Uterus (tissue), 2 donors: ENCODE measurements around the gene INPP5A.

Experiments used
- POLR2A ChIP-seq, 2 donors: fragments of 450-650 bp; IDR thresholded peaks; one replicate each; pipeline ENCODE4 v1.6.1; 2016; ENCODE audit warnings: antibody characterized with exemption in 2 of 2, mild to moderate bottlenecking in 1 of 2, moderate library complexity in 1 of 2
- TF ChIP-seq, protein P1 (sequence below), 4 experiments: fragments of 200-600 bp in 2 of 4; fragments of 450-650 bp in 2 of 4; sonication (generic) in 2 of 4; IDR thresholded peaks; one replicate each; pipeline ENCODE4 v1.5.1; 2016 to 2019; ENCODE audit warnings: antibody characterized with exemption in 4 of 4, mild to moderate bottlenecking in 2 of 4, moderate library complexity in 1 of 4

- TF ChIP-seq, protein P1, sequence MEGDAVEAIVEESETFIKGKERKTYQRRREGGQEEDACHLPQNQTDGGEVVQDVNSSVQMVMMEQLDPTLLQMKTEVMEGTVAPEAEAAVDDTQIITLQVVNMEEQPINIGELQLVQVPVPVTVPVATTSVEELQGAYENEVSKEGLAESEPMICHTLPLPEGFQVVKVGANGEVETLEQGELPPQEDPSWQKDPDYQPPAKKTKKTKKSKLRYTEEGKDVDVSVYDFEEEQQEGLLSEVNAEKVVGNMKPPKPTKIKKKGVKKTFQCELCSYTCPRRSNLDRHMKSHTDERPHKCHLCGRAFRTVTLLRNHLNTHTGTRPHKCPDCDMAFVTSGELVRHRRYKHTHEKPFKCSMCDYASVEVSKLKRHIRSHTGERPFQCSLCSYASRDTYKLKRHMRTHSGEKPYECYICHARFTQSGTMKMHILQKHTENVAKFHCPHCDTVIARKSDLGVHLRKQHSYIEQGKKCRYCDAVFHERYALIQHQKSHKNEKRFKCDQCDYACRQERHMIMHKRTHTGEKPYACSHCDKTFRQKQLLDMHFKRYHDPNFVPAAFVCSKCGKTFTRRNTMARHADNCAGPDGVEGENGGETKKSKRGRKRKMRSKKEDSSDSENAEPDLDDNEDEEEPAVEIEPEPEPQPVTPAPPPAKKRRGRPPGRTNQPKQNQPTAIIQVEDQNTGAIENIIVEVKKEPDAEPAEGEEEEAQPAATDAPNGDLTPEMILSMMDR (IDR thresholded peaks at IDR 0.05): no peak
- no peak for TF ChIP-seq POLR2A (IDR thresholded peaks at IDR 0.05)
These were observed 116.6 kb downstream of the INPP5A start for GRCh38 chr10:132654121-132654571.
